PFSK-1 (cell line): ENCODE data around the gene CDON.

Experiments used
- POLR2AphosphoS5 ChIP-seq: IDR thresholded peaks from 2 replicates; pipeline ENCODE4 v1.6.1; 2012; ENCODE audit warnings: low read depth, mild to moderate bottlenecking, control low read depth, low read length, moderate library complexity
- TAF1 ChIP-seq: IDR thresholded peaks from 2 replicates; pipeline ENCODE4 v1.6.1; 2012; ENCODE audit warnings: low read length, control low read depth, borderline replicate concordance; ENCODE audit not compliant: insufficient read depth

DNA sequence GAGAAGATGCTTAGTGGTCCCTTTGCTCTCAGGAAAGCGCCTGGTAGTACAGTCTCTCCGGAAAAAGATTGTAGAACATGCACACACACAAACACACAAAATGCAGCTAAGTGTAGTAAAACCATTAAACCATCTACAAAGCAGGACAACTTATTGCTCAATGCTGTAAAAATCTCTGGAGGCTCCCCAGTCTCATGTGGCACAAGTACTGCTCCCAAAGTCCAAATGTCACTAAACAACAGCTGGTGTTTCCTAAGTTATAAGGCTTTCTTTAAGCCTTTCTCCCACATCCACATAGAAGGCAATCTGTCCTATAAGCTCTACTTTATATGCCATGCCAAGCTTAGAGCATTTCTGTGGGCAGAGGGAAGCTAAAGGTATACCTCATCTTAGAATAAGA lies 32.9 kb downstream of the CDON start:
- no peak for TF ChIP-seq POLR2AphosphoS5
- TF ChIP-seq TAF1 = no peak
